ENCODE measurements around the gene PLTP.

DNA sequence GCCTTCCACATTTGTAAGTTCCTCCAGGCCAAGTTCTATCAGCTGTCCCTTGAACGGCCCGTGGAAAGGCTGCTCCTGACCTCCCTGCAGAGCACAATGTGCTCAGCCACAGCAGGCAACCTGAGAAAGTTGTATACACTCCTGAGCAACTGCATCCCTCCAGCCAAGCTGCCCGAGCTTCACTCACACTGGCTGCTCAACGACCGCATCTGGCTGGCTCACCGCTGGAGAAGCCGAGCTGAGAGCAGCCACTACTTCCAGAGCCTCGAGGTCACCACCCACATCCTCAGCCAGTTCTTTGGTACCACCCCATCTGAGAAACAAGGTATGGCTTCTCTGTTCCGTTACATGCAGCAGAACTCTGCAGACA is 28.9 kb downstream of the PLTP start:
- TF ChIP-seq, protein P1, sequence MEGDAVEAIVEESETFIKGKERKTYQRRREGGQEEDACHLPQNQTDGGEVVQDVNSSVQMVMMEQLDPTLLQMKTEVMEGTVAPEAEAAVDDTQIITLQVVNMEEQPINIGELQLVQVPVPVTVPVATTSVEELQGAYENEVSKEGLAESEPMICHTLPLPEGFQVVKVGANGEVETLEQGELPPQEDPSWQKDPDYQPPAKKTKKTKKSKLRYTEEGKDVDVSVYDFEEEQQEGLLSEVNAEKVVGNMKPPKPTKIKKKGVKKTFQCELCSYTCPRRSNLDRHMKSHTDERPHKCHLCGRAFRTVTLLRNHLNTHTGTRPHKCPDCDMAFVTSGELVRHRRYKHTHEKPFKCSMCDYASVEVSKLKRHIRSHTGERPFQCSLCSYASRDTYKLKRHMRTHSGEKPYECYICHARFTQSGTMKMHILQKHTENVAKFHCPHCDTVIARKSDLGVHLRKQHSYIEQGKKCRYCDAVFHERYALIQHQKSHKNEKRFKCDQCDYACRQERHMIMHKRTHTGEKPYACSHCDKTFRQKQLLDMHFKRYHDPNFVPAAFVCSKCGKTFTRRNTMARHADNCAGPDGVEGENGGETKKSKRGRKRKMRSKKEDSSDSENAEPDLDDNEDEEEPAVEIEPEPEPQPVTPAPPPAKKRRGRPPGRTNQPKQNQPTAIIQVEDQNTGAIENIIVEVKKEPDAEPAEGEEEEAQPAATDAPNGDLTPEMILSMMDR (IDR thresholded peaks at IDR 0.05; ENCODE audit: insufficient read depth, low read length, poor library complexity, severe bottlenecking), result no peak
- no peak for TF ChIP-seq EZH2phosphoT487 (conservative IDR thresholded peaks at IDR 0.05; ENCODE audit: low read length)

Measured in SU-DHL-6 (cell line).